Activated T-cell treated with anti-CD3 and anti-CD28 coated beads, Interleukin-2, amount 50 U/mL, for 48 hours (primary cell): ENCODE measurements around the gene ZIC2.
A peak's percentile ranks its signal among the peaks of the same experiment; 100 is the strongest.

Source experiments
- DNase-seq, 2 experiments: peaks; one replicate each; pipeline ENCODE4 v3.0.0-alpha.2; 2020

ZIC2 gene

DNA sequence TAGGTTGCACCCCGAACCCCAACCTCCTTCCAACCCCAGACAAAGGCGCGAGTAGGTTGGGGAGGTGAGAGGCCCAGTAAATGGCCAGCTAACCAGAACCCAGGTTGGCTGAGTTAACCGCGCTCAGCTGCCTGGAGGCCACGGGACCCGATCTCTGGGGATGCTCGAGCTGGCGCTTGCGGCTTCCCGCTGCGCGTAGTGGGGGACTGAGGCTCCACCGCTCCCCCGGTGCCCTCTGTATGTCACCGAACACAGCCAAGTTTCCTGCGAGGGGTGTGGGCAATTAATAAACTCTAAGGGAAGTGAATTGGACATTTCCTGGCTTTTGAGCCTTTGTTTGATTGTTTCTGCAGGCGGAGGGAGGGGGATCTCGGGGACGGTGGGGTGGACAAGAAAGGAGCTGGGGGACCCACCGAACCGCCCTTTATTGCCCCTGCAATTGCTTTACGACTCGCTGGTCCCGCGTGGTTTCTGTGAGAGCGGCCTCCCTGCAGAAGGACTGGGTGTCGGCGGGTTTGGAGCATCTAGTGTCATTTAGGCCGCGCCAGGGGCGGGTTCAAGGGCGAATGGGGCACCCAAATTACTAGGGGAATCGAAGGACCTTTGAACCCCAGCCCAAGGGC lies 6.5 kb upstream of the ZIC2 start:
- DNase-seq, result no peak

DNA sequence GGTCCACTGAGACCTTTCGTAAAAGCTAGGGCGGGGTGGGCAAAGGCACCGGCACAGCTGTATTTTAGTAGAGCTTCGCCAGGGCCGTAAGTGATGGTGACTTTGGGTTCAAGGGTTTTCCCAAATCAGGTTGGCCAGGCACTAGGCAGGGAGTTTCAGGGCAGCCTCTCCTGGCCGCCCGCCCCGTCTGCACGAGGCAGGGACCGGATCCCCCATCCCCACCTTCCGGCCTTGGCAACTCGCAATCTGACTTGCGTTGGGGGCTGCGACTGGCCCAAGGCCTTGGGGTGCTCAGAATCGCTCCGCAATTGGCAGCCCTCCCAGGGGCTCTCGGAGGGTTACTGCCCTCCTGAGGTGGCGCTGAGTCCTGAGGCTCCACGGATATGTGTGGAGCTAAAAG lies 6.0 kb upstream of the ZIC2 start:
- no peak for DNase-seq

DNA sequence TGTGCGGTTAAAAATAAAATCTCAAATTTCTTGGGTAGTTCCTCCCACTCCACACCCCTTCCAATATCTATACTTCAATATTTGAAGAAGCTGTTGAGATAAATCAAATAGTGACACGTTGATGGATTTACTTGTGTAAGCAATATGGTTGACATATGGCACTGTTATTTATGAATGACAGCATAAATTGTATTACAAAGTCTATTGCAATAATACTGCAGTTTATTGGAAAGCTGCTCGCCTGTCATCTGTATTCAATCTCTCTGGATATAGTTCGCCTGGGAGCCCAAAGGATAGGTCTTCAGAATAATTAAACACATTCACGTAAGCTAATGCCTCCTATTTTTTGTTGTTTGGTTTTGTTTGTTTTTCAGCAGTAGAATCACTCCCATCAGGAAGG lies 5.0 kb upstream of the ZIC2 start:
- DNase-seq, result no peak

DNA sequence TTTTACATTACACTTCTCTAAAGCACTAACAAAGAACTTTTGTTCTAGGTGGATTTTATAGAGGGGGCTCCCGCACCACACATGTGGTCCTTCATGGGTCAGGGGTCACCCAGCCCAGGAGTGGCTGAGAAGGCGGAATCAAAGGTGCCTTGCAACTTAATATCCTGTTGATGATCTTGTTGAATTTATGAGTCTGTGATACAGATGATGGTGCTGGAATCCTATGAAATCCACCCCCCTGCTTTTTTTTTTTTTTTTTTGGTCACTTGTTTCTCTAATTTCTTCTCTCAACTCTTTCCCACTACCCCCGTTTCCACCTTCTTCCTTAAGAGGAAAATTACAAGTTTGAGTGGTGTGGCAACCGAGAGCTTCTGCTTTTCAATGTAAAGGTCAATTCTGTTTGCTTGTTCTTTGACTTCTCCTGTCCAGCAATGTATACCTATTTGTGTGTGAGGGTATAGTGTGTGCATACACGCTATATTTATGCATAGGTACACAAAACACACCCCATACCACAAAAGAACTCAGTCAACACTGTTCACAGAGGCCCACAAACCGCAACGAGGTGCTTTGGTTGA lies 4.2 kb upstream of the ZIC2 start:
- peak in 1 of 2 experiments; percentile 14 for DNase-seq

DNA sequence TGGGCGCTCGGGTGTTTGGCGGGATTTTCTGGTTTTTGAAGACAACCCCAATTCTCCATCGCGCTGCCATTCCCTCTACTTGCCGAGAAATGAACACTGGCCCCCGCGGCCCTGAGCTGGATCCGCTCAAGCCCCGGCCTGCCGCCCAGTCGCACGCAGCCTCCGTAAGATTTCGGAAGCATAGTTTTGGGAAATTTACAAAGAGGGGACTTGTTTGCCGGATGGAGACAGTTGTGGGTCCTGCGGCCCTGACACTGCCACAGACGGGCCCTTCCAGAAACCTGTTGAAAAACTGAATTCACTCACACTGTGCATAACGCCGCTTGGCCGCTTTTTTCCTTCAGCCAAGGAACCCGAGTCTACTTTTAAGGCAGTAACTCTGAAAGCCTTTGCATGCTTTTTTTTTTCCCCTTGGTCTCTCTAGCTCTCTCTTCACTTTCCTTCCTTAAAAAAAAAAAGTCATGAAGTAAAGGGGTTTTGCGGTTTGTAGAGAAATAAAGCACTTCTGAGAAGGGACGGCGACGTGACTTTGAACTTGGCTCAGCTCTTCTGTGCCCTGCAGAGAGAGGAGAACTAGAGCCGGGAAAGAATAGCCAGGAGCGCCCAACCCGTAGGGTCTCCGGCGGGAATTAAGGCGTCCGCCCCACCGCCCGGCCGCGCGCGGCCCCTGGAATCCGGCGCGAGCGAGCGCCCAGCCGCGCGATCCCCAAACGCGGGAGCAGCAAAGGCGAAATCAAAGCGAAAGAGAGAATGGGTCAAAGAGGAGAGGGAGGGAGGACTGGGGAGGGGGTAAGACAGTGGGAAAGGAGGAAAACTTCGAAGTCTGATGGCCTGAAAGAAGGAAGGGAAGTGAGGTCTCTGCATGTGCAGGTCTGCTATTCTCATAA lies 3.4 kb upstream of the ZIC2 start:
- DNase-seq, result peak in 1 of 2 experiments; percentile 19

DNA sequence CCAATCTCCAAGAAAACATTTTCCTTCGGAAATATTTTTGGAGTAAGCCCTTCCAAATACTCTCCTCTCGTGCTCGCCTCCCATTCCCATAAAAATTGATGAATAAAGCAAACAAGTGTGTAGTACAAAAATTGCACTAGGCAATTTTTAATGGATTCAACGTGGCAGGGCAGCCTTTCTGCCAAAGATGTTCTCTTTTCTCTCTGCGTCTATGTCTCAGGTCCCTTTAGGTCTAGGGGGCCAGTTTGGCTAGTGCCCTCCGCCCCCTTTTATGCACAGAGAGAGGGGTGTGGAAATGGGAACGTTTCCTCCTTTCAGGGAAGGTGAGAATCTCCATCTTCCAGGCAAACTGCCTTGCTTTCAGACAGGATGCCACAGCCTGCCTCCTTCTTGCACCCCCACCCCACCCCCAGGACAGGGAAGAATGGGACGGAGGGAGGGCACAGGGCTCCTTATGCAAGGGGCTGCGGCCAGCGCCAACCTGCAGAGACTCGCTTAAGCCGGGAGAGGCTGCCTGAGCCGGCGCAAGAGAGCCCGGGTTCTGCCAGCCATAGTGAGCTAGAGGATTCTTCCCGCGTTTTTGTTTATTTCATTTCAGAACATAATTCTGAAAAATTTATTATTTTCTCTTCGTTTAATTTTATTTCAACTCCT lies 2.7 kb upstream of the ZIC2 start:
- peak in 1 of 2 experiments; percentile 37 for DNase-seq

DNA sequence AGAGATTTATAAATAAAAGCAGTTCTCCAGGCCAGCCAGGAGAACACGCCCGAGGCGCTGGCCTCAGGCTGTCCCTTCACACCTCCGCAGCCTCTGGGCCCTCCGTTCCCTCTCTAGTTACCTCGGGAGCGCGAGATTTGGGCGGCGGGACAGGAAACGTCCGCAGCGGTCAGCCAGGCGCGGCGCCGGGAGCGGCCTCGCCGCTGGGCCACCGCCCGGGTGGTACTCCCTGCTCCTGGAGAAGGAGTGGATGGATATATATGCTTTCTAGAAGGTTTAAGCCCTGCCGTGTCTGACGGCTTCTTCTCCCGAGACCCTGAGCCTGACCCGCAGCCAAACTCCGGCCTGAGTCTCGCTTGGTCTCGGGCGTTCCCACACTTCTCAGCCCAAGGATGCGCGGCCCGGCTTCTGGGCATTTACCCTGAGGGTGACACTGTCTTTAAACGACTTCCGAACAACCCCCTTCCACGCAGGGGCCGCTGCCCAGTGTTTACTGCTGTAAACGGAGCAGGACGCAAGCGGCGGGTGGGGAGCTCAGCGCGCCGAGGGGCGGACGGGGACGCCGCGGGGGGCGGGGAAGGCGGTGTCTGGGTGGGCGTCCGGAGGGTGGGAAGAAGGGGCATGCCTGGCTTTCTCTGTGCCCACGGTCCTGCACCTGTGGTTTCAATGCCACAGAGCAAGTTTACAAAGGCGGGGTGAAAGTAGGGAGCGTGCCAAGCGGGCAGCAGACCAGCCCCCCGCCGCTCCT lies 2.0 kb upstream of the ZIC2 start:
- DNase-seq, result peak; percentile 27 to 37

DNA sequence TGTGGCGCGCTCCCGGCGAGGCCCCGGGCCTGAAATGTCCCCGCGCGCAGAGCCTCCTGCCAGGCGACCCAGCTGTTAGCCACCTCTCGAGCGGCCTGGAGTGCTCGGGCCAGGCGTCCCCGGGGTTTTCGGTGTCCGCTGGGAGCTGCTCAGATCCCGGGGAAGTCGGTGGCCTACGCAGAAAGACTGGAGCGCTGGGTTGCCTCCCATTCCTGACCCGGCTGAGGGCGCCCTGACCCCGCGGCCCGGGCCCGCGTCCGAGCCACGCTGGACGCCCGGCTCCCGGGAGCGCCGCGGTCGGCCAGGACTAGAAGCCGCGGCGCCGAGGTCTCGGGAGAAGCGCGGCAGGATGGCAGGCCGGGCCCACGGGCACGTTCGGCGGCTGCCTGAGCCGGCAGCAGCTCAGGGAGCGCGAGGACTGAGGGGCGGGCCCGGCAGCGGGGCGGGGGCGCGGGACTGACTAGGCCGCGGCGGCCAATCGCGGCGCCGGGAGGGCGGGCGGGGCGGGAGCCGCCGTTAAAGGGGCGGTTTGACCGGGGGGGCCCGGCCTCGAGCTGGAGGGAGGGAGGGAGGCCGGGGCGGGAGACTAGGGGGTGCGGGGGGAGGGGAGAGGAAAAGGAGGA lies 1.3 kb upstream of the ZIC2 start:
- DNase-seq, result peak; percentile 65 to 75

DNA sequence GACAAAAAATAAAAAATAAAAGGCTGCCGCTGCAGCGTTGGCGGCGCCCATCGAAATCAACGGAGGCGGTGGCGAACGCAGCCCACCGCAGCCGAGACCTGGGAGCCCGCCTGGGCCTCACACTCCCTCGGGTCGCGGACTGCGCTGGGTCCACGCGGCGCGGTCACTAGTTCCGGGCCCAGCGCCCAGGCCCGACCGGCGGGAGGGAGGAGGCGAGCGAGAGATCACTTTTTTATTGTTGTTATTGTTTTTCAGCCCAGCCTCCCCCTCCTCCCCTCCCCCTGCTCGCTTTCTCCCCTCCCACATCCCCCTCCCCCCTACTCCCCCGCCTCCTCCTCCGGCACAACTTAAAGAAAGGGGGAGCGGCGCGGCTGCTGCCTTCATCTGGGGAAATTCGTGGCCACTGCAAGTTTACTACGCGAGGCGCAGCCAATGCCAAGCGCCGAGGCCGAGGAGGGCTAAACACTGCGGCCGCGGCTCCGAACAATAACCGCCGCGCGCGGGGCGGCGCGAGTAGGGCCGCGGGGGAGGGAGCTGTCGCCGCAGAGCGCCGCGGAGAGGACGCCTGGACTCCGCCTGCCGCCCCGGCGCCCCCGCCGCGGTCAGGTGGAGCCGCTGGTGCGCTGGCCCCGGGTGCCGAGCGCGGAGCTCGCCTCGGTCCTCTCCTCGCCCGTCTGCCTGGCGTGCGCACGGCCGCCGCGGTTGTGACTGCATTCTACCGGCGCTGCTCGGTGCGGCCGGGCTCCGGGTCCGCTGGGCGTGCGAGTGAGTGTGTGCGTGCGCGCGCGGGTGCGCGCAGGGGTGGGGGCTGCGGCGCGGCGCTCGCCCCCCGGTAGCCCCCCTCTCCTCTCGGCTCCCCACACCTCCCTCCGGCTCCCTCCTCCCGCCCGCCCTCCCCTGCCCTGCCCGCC lies 505 bp upstream of the ZIC2 start:
- peak; percentile 48 to 61 for DNase-seq

DNA sequence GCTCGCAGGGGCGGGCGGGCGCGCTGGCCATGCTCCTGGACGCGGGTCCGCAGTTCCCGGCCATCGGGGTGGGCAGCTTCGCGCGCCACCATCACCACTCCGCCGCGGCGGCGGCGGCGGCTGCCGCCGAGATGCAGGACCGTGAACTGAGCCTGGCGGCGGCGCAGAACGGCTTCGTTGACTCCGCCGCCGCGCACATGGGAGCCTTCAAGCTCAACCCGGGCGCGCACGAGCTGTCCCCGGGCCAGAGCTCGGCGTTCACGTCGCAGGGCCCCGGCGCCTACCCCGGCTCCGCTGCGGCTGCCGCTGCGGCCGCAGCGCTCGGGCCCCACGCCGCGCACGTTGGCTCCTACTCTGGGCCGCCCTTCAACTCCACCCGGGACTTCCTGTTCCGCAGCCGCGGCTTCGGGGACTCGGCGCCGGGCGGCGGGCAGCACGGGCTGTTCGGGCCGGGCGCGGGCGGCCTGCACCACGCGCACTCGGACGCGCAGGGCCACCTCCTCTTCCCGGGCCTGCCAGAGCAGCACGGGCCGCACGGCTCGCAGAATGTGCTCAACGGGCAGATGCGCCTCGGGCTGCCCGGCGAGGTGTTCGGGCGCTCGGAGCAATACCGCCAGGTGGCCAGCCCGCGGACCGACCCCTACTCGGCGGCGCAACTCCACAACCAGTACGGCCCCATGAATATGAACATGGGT lies 599 bp downstream of the ZIC2 start:
- DNase-seq, result peak; percentile 42 to 55

DNA sequence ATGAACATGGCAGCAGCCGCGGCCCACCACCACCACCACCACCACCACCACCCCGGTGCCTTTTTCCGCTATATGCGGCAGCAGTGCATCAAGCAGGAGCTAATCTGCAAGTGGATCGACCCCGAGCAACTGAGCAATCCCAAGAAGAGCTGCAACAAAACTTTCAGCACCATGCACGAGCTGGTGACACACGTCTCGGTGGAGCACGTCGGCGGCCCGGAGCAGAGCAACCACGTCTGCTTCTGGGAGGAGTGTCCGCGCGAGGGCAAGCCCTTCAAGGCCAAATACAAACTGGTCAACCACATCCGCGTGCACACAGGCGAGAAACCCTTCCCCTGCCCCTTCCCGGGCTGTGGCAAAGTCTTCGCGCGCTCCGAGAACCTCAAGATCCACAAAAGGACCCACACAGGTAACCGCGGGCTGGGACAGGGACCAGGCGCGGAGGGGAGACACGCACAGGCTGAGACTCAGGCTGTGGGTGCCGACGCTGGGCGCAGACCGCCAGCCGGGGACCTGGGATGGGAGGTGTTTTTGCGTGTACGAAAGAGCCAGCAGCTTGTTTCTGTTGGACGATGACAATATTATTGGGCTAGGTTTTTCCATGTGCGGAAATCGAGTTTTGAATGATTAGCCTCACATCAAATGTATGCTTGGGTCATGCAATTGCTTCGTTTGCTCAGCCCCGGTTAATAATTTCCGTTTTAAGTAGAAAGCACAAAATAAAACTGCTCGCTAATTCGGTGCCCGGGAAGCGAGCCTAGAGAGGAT lies 1.3 kb downstream of the ZIC2 start:
- DNase-seq, result peak; percentile 45 to 46

DNA sequence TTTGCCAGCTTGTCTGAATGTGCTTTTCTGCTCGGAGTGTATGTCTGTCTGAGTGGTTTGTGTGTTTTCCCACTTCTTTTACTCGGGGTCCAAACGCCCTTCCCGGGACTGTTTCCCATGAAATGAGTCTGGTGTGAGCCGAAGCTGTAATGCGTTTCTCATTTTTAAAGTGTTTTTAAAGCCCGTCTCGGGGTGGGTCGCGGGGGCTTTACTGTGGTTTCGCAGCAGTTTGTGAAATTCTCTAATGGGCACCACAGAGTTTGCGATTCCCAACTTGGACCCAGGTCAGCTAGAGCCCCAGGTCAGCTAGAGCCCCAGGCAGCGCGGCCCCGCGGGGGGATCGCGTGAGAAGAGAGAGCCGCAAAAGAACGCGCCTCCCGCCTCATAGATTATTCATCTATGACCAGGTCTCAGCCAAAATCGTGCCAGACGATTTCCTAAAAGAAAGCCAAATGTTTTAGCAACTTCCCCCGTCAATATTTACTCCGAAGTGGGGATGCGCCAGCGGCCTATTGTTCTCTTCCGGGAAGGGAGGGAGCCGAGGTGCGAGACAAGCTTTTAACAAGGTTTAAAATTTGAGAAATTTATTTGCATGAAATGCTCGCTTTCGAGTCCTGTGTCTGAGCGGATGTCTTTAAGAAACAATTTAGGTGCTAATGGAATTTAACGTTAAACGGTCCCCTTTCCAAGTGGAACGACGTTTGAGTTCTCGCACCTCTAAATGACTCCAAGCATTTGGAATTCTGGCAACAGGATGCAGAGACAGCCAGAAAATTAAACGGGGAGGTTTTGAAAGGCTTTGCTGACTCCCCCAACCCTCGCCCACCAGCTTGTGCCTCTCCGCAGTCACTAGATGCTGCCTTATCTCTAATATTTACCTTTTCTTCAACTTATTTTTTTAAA lies 2.2 kb downstream of the ZIC2 start:
- DNase-seq, result peak in 1 of 2 experiments; percentile 36

DNA sequence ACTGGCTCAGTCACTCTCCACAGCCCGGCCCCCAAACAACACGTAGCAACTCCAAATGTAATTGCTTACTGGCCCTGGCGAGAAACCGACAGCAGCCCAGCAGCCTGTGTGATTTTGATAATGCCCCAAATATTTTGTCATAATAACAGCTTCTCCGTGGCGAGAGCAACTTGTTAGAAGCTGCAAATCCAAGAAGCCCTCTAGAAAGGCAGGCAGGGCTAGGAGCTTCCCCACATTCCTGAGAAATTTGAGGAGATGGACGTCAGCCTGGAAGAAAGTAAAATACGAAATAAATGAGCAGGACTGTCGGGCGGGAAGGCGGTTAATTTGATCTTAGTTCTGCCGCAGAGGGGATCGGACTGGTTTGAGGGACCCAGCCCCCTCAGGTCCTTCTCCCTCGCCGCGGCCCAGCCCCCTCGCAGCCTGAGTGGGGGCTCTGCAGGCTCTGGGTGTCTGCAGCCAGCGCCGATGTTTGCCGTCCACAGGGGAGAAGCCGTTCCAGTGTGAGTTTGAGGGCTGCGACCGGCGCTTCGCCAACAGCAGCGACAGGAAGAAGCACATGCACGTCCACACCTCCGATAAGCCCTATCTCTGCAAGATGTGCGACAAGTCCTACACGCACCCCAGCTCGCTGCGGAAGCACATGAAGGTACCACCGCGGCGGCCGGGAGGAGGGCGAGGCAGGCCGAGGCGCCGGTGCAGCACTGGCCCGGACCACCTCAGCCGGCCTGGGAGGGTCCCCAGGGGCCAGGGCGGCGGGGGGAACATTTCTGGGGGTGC lies 3.1 kb downstream of the ZIC2 start:
- peak; percentile 43 to 45 for DNase-seq

DNA sequence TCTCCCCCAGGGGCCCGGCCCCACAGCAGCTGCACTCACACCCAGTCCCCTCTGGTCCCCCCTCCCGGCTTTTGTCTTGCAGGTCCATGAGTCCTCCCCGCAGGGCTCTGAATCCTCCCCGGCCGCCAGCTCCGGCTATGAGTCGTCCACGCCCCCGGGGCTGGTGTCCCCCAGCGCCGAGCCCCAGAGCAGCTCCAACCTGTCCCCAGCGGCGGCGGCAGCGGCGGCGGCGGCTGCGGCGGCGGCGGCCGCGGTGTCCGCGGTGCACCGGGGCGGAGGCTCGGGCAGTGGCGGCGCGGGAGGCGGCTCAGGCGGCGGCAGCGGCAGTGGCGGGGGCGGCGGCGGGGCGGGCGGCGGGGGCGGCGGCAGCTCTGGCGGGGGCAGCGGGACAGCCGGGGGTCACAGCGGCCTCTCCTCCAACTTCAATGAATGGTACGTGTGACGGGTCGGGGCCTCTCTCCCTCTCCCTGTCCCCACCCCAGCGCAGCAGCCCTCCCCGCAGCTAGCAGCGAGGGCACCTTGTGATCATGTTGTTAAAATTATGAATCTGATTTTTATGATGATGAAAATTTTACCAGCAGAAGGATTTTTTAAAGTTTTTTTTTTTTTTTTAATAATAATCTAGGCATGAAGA lies 3.8 kb downstream of the ZIC2 start:
- DNase-seq, result peak; percentile 31 to 46

DNA sequence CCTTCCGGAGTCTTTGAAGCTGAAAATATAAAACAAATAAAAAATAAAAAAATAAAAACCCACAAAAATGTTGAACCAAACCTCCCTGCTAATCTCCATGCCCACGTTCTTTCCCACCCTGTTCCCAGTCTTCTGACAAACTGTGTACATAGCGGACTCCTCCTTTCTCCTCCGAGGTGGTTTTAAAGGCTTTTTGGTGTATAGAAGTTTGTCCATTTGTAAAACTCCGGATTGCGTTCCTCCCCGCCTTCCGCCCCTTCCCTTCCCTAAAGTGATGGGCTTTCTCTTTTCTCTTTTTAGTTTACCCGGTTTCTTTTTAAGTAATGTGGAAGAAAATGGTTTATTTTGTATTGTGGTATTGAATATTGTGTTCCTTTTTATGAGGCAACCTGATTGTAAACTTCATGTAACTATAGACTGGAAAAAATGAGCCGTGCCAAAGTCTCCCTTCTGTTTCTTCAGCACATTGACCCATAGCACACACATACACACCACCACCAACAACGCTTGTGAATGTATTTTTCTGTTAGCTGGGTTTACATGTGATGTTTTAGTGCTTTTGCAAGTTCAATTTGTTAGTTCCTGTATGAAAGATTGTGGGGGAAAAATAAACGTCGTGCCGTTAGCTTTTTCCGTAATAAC lies 4.4 kb downstream of the ZIC2 start:
- no peak for DNase-seq

DNA sequence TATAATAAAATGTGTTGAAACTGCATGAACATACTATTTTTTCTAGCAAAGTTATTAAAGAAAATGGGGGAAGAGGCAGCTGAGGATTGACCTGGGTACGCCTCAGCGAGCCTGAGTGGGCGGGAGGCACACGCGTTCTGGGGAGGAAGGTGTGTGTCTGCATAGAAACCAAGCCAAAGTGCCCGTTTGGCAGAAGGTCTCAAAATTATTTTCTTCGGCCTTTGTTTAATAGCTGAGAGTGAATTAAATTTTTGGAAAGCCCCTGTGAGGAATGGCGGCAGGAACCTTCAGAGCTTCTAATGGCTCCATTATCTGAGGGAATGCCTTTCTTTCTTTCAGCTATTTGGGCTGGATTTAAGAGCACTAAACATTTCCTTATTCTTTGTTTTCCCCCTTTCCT lies 5.2 kb downstream of the ZIC2 start:
- DNase-seq, result no peak
